Mucosa of rectum (tissue), 2 donors: ENCODE results near the gene SYT2.
"Not testable (repeated sequence)": the region's sequence is repeated elsewhere in the genome, so short reads cannot be mapped to it uniquely, and the experiment has no call there.

Source experiments
- H3K27ac ChIP-seq, 2 donors: one replicate each; pipeline ENCODE4 v1.7.0; 2013; ENCODE audit warnings: inconsistent platforms in 2 of 2, low read depth in 2 of 2, low read length in 2 of 2
- H3K27me3 ChIP-seq, 2 donors: one replicate each; pipeline ENCODE4 v1.7.0; 2013; ENCODE audit warnings: low read length in 2 of 2; ENCODE audit not compliant: control insufficient read depth in 2 of 2, insufficient read depth in 2 of 2
- H3K36me3 ChIP-seq, 2 donors: one replicate each; pipeline ENCODE4 v1.7.0; 2013; ENCODE audit warnings: low read length in 2 of 2; ENCODE audit not compliant: control insufficient read depth in 2 of 2, insufficient read depth in 2 of 2
- H3K4me1 ChIP-seq, 2 donors: one replicate each; pipeline ENCODE4 v1.7.0; 2013; ENCODE audit warnings: low read length in 2 of 2, mild to moderate bottlenecking in 1 of 2; ENCODE audit not compliant: control insufficient read depth in 2 of 2, insufficient read depth in 2 of 2
- H3K4me3 ChIP-seq, 2 donors: one replicate each; pipeline ENCODE4 v1.7.0; 2013; ENCODE audit warnings: low read length in 2 of 2
- H3K9ac ChIP-seq, 2 donors: one replicate each; pipeline ENCODE4 v1.7.0; 2013; ENCODE audit warnings: low read length in 2 of 2, low read depth in 1 of 2, mild to moderate bottlenecking in 1 of 2
- H3K9me3 ChIP-seq, 2 donors: one replicate each; pipeline ENCODE4 v1.7.0; 2013; ENCODE audit warnings: low read length in 2 of 2; ENCODE audit not compliant: control insufficient read depth in 2 of 2
- donor health status: healthy.
- donor health status: Normal muscosa, but diverticular disease.

The SYT2 gene

DNA sequence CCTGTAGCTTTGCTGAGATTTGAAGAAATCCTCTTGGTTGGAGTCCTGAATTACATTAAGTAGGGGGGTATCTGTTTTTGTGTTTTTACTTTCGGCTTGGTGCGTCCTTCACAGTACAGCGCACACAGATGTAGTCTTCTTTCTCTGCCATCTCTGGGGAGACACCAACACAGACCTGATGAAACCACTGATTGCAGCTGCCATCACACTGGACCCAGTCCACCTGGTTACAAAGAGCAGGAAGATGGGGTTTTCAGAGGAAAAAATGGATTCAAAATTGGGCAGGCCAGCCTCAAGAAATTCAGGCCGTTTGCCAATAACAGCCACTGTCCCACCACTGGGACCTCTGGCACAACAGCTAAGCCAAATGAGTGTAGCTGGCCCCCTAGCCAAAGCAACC lies 18.7 kb upstream of the SYT2 start:
- peaks cover 68 to 80% of the 10 kb centered on the region in 2 donors for H3K36me3 ChIP-seq
- no peaks in the 10 kb centered on the region for H3K27me3 ChIP-seq
- no peaks in the 10 kb centered on the region for H3K9me3 ChIP-seq
- H3K9ac ChIP-seq = no peak overlapping the region
- H3K27ac ChIP-seq = no peak overlapping the region
- H3K4me1 ChIP-seq = no peaks in the 10 kb centered on the region
- H3K4me3 ChIP-seq = no peak overlapping the region

GRCh38 chr1:202725526-202725925 lies 15.3 kb upstream of the SYT2 start:
- H3K4me1 ChIP-seq = no peaks in the 10 kb centered on the region
- peaks cover 37 to 50% of the 10 kb centered on the region in 2 donors for H3K36me3 ChIP-seq
- no peak overlapping the region for H3K27ac ChIP-seq
- H3K9me3 ChIP-seq = no peaks in the 10 kb centered on the region
- H3K4me3 ChIP-seq = no peak overlapping the region
- H3K9ac ChIP-seq = no peak overlapping the region
- H3K27me3 ChIP-seq = no peaks in the 10 kb centered on the region

DNA sequence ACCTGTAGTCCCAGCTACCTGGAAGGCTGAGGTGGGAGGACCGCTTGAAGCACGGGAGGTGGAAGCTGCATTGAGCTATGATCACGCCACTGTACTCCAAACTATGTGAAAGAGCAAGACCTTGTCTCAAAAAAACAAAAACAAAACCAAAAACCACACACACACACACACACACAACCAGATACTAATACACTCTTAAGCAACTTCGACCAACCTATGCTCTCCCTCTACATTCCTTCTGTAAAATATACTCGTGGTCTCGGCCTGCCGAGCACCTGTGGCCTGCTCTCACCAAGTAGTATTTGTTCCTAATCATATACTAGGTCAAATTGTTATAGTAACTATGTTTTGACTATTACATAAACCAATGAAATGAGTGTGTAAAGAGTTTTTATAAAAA lies 13.5 kb upstream of the SYT2 start:
- no peaks in the 10 kb centered on the region for H3K27me3 ChIP-seq
- H3K4me1 ChIP-seq = no peaks in the 10 kb centered on the region
- no peaks in the 10 kb centered on the region for H3K9me3 ChIP-seq
- H3K27ac ChIP-seq = no peak overlapping the region
- H3K36me3 ChIP-seq = peaks cover 19 to 32% of the 10 kb centered on the region in 2 donors
- H3K4me3 ChIP-seq = no peak overlapping the region
- no peak overlapping the region for H3K9ac ChIP-seq

GRCh38 chr1:202723046-202723445 lies 12.8 kb upstream of the SYT2 start:
- H3K9ac ChIP-seq, H3K27ac ChIP-seq, H3K27me3 ChIP-seq, H3K4me3 ChIP-seq, H3K9me3 ChIP-seq, H3K4me1 ChIP-seq: not testable (repeated sequence)
- peaks cover 13 to 27% of the 10 kb centered on the region in 2 donors for H3K36me3 ChIP-seq

GRCh38 chr1:202716654-202717053 lies 6.4 kb upstream of the SYT2 start:
- no peak overlapping the region for H3K27ac ChIP-seq
- H3K27me3 ChIP-seq = peaks cover 6 to 9% of the 10 kb centered on the region in 2 donors

DNA sequence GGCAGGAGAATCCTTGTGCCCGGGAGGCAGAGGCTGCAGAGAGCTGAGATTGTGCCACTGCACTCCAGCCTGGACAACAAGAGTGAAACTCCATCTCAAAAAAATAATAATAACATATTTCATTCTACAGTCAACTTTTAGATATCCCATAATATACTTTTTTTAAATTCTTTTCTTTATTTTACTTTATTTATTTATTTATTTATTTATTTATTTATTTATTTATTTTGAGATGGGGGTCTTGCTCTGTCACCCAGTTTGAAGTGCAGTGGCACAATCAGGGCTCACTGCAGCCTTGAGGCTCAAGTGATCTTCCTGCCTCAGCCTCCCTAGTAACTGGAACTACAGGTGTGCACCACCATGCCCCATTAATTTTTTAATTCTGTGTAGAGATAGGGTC lies 3.9 kb upstream of the SYT2 start:
- not testable (repeated sequence) for H3K27ac ChIP-seq, H3K4me1 ChIP-seq, H3K4me3 ChIP-seq, H3K36me3 ChIP-seq, H3K9me3 ChIP-seq, H3K9ac ChIP-seq
- peaks cover 18 to 32% of the 10 kb centered on the region in 2 donors for H3K27me3 ChIP-seq

More at GRCh38 chr1:202716654-202717053, 6.4 kb upstream of the SYT2 start:
- H3K36me3 ChIP-seq = no peaks in the 10 kb centered on the region
- H3K4me3 ChIP-seq = no peak overlapping the region
- no peaks in the 10 kb centered on the region for H3K4me1 ChIP-seq
- no peak overlapping the region for H3K9ac ChIP-seq
- H3K9me3 ChIP-seq = no peaks in the 10 kb centered on the region

GRCh38 chr1:202713110-202713509 lies 2.9 kb upstream of the SYT2 start:
- peaks cover 28 to 43% of the 10 kb centered on the region in 2 donors for H3K27me3 ChIP-seq
- H3K9ac ChIP-seq = no peak overlapping the region
- no peaks in the 10 kb centered on the region for H3K36me3 ChIP-seq

GRCh38 chr1:202711949-202712635 lies 1.8 kb upstream of the SYT2 start:
- no peak overlapping the region for H3K9ac ChIP-seq
- H3K4me1 ChIP-seq = peaks cover 5 to 6% of the 10 kb centered on the region in 2 donors
- no peaks in the 10 kb centered on the region for H3K36me3 ChIP-seq
- H3K27ac ChIP-seq = no peak overlapping the region
- no peak overlapping the region for H3K4me3 ChIP-seq
- H3K27me3 ChIP-seq = peaks cover 37 to 49% of the 10 kb centered on the region in 2 donors
- H3K9me3 ChIP-seq = no peaks in the 10 kb centered on the region

More at GRCh38 chr1:202713110-202713509, 2.9 kb upstream of the SYT2 start:
- peaks cover 5 to 6% of the 10 kb centered on the region in 2 donors for H3K4me1 ChIP-seq
- no peak overlapping the region for H3K27ac ChIP-seq
- no peaks in the 10 kb centered on the region for H3K9me3 ChIP-seq
- H3K4me3 ChIP-seq = no peak overlapping the region

GRCh38 chr1:202709276-202710041 lies 795 bp downstream of the SYT2 start:
- Histone ChIP-seq H3K9ac (no peak overlapping the region), H3K9me3 (no peaks in the 10 kb centered on the region), H3K27ac (no peak overlapping the region), H3K4me1 (peaks cover 5 to 6% of the 10 kb centered on the region in 2 donors), H3K36me3 (no peaks in the 10 kb centered on the region), H3K4me3 (no peak overlapping the region), H3K27me3 (peaks cover 49% of the 10 kb centered on the region in 2 donors)

- H3K4me3 ChIP-seq = no peak overlapping the region
- H3K9me3 ChIP-seq = no peaks in the 10 kb centered on the region
- no peak overlapping the region for H3K9ac ChIP-seq
- no peaks in the 10 kb centered on the region for H3K36me3 ChIP-seq
- no peak overlapping the region for H3K27ac ChIP-seq
- peaks cover 49 to 50% of the 10 kb centered on the region in 2 donors for H3K27me3 ChIP-seq
- peaks cover 5 to 6% of the 10 kb centered on the region in 2 donors for H3K4me1 ChIP-seq
Measured at GRCh38 chr1:202708456-202709275, 1.6 kb downstream of the SYT2 start.
